Measurements from ENCODE around the gene HS6ST1.

- no peak for TF ChIP-seq CTCF (tag by site-specific recombination; IDR thresholded peaks at IDR 0.05)
- no peak for TF ChIP-seq ZNF692 (tag by site-specific recombination; IDR thresholded peaks at IDR 0.05)
- no peak for TF ChIP-seq ZSCAN30 (tag by site-specific recombination; IDR thresholded peaks at IDR 0.05)
- TF ChIP-seq YY1 (tag by site-specific recombination; IDR thresholded peaks at IDR 0.05) = no peak
- TF ChIP-seq KLF16 (tag by site-specific recombination; IDR thresholded peaks at IDR 0.05) = no peak
- TF ChIP-seq HOXA7 (CRISPR knock-in tag; IDR thresholded peaks at IDR 0.05; ENCODE audit: borderline replicate concordance) = no peak
- no peak for TF ChIP-seq ZBTB8A (tag by site-specific recombination; IDR thresholded peaks at IDR 0.05)
- no peak for TF ChIP-seq SALL2 (tag by site-specific recombination; IDR thresholded peaks at IDR 0.05; ENCODE audit: borderline replicate concordance)
- TF ChIP-seq, protein P1, sequence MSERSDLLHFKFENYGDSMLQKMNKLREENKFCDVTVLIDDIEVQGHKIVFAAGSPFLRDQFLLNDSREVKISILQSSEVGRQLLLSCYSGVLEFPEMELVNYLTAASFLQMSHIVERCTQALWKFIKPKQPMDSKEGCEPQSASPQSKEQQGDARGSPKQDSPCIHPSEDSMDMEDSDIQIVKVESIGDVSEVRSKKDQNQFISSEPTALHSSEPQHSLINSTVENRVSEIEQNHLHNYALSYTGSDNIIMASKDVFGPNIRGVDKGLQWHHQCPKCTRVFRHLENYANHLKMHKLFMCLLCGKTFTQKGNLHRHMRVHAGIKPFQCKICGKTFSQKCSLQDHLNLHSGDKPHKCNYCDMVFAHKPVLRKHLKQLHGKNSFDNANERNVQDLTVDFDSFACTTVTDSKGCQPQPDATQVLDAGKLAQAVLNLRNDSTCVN (tag by site-specific recombination; optimal IDR thresholded peaks at IDR 0.05) = no peak
Observed at GRCh38 chr2:128347701-128348539, 29.3 kb upstream of the HS6ST1 start.
